Neural cell (in vitro differentiated cells): ENCODE results near the gene MYO3B. TPM values are rescaled to one million over a fixed set of nuclear protein-coding genes. Genes with fewer than 3 reads are reported as not detected.

Source experiments
- H2AFZ ChIP-seq: fragments of 200-600, 300-800 bp; sonication (generic), shearing (Covaris generic); 2 replicates; pipeline ENCODE4 v1.6.0; 2014; ENCODE audit warnings: low read depth, mild to moderate bottlenecking, antibody characterized with exemption, low read length, moderate library complexity
- H3F3A ChIP-seq: fragments of 200-600 bp; shearing (Covaris generic); 2 replicates; pipeline ENCODE4 v1.6.1; 2016; ENCODE audit warnings: mild to moderate bottlenecking, moderate library complexity, mixed read lengths, antibody characterized with exemption, low read length; ENCODE audit not compliant: insufficient read depth, poor library complexity, severe bottlenecking
- H3K27ac ChIP-seq: fragments of 200-600, 300-800 bp; sonication (generic), shearing (Covaris generic); 2 replicates; pipeline ENCODE4 v1.5.1; 2014; ENCODE audit warnings: mild to moderate bottlenecking, low read length, moderate library complexity
- H3K27me3 ChIP-seq: fragments of 300-800, 200-600 bp; sonication (generic), shearing (Covaris generic); 2 replicates; pipeline ENCODE4 v1.6.0; 2014; ENCODE audit warnings: mild to moderate bottlenecking, low read depth, low read length, moderate library complexity; ENCODE audit not compliant: insufficient read depth
- H3K36me3 ChIP-seq: fragments of 300-800, 200-600 bp; sonication (generic), shearing (Covaris generic); 2 replicates; pipeline ENCODE4 v1.5.1; 2014; ENCODE audit warnings: mild to moderate bottlenecking, antibody characterized with exemption, low read length, moderate library complexity; ENCODE audit not compliant: insufficient read depth
- H3K4me2 ChIP-seq: fragments of 300-800, 200-600 bp; sonication (generic), shearing (Covaris generic); 2 replicates; pipeline ENCODE4 v1.6.0; 2014; ENCODE audit warnings: mild to moderate bottlenecking, low read length
- H3K4me3 ChIP-seq: fragments of 300-800, 200-600 bp; sonication (generic), shearing (Covaris generic); 2 replicates; pipeline ENCODE4 v1.5.1; 2014; ENCODE audit warnings: mild to moderate bottlenecking, low read length, moderate library complexity
- H3K79me2 ChIP-seq: fragments of 200-600 bp; shearing (Covaris generic); replicated peaks from 2 replicates; pipeline ENCODE4 v1.6.0; 2014; ENCODE audit warnings: mild to moderate bottlenecking, low read length, moderate library complexity; ENCODE audit not compliant: insufficient read depth
- H3K9ac ChIP-seq: fragments of 300-800, 200-600 bp; sonication (generic), shearing (Covaris generic); 2 replicates; pipeline ENCODE4 v1.6.1; 2016; ENCODE audit warnings: mild to moderate bottlenecking, low read length, mixed read lengths
- H3K9me2 ChIP-seq: fragments of 200-600 bp; shearing (Covaris generic); 2 replicates; pipeline ENCODE4 v1.6.1; 2016; ENCODE audit warnings: mild to moderate bottlenecking, low read length, mixed read lengths; ENCODE audit not compliant: insufficient read depth
- H3K9me3 ChIP-seq: fragments of 200-600, 300-800 bp; sonication (generic), shearing (Covaris generic); 2 replicates; pipeline ENCODE4 v1.6.1; 2016; ENCODE audit warnings: mild to moderate bottlenecking, mixed run types, low read length, moderate library complexity, mixed read lengths
- H4K20me1 ChIP-seq: fragments of 200-600 bp; shearing (Covaris generic); 2 replicates; pipeline ENCODE4 v1.6.1; 2016; ENCODE audit warnings: mild to moderate bottlenecking, mixed run types; ENCODE audit not compliant: insufficient read depth
- CTCF ChIP-seq: fragments of 450-650 bp; IDR thresholded peaks from 2 replicates; pipeline ENCODE4 v1.5.1; 2014; ENCODE audit warnings: antibody characterized with exemption, mild to moderate bottlenecking, moderate library complexity; ENCODE audit not compliant: poor library complexity, severe bottlenecking
- EP300 ChIP-seq: fragments of 450-650 bp; conservative IDR thresholded peaks from 2 replicates; pipeline ENCODE4 v1.6.1; 2014; ENCODE audit warnings: antibody characterized with exemption, mild to moderate bottlenecking, moderate library complexity; ENCODE audit not compliant: poor library complexity, severe bottlenecking
- MXI1 ChIP-seq: fragments of 450-650 bp; conservative IDR thresholded peaks from 2 replicates; pipeline ENCODE4 v1.6.1; 2014; ENCODE audit warnings: antibody characterized with exemption, mild to moderate bottlenecking; ENCODE audit not compliant: poor library complexity, severe bottlenecking
- POLR2AphosphoS5 ChIP-seq: IDR thresholded peaks from 2 replicates; pipeline ENCODE4 v1.6.1; 2012
- RAD21 ChIP-seq: fragments of 450-650 bp; conservative IDR thresholded peaks from 2 replicates; pipeline ENCODE4 v1.6.1; 2014; ENCODE audit warnings: antibody characterized with exemption, mild to moderate bottlenecking, moderate library complexity
- REST ChIP-seq: IDR thresholded peaks from 2 replicates; pipeline ENCODE4 v1.6.1; 2012; ENCODE audit warnings: borderline replicate concordance
- SMC3 ChIP-seq: fragments of 450-650 bp; conservative IDR thresholded peaks from 2 replicates; pipeline ENCODE4 v1.6.1; 2014; ENCODE audit warnings: antibody characterized with exemption, mild to moderate bottlenecking, moderate library complexity; ENCODE audit not compliant: poor library complexity
- TAF1 ChIP-seq: IDR thresholded peaks from 2 replicates; pipeline ENCODE4 v1.6.1; 2012; ENCODE audit warnings: low read depth
- polyA plus RNA-seq: library from polyadenylated mRNA; depleted of rRNA; stranded (reverse); fragments of >200 nt; gene quantifications from 2 replicates; pipeline ENCODE4 v1.2.3, GENCODE V29; 2014
- small RNA-seq, 3 experiments: library from RNA; depleted of rRNA; stranded (forward); fragments of <200 nt; gene quantifications; one replicate each; pipeline ENCODE3, GENCODE V24; 2012

Gene MYO3B
- polyA plus RNA-seq, 1 donor from 2014 or later = 0.11 TPM

DNA sequence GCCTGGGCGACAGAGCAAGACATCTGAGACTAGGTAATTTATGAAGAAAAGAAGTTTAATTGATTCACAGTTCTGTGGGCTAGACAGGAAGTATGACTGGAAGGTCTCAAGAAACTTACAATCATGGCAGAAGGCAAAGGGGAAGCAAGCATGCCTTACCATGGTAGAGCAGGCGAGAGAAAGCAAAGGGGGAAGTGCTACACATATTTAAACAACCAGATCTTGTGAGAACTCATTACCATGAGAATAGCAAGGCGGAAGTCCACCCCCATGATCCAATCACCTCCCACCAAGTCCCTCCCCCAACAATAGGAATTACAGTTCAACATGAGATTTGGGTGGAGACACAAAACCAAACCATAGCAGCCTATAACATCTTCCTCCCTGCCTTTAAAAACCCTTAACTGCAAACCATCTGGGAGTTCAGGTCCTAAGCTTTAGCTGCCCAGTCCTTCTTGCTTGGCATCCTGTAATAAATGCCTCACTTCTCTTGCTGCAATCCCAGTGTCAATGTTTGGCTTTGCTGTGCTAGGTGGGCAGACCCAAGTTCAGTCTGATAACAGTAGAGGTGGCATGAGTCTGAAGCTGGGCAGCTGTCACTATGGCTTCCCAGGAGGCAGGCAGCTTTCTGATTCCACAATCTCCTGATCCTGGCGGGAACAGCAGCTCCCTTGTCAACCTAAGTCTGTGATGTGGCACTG is 526.0 kb downstream of the MYO3B start:
- Histone ChIP-seq H3F3A (no peaks in the 10 kb centered on the region), H3K36me3 (no peaks in the 10 kb centered on the region), H2AFZ (no peak overlapping the region), H3K4me2 (no peak overlapping the region), H3K9me3 (peaks cover 3% of the 10 kb centered on the region), H3K9ac (no peak overlapping the region), H3K79me2 (no peaks in the 10 kb centered on the region), H3K27ac (no peak overlapping the region), H3K9me2 (no peaks in the 10 kb centered on the region), H3K27me3 (peaks cover 14% of the 10 kb centered on the region), H3K4me3 (no peak overlapping the region), H4K20me1 (no peaks in the 10 kb centered on the region)
- no peak for TF ChIP-seq REST
- no peak for TF ChIP-seq MXI1
- no peak for TF ChIP-seq CTCF
- TF ChIP-seq POLR2AphosphoS5 = no peak
- no peak for TF ChIP-seq EP300
- no peak for TF ChIP-seq SMC3
- no peak for TF ChIP-seq RAD21
- TF ChIP-seq TAF1 = no peak

Small RNA genes lying within 50 kb of the gene (small RNA-seq; reads per million reads assigned to genes)
- gene RF02271 = 0 reads per million in 3 experiments
